Fibroblast of lung (primary cell): Measurements from ENCODE around the gene UBE2J2. TPM values are rescaled to one million over a fixed set of nuclear protein-coding genes. Genes with fewer than 3 reads are reported as not detected.

Experiments
- DNase-seq, 2 donors: peaks; one replicate each; pipeline versions ENCODE4 v3.0.0 to v3.0.0-alpha.2; 2010; ENCODE audit warnings: low read depth in 2 of 2
- H2AFZ ChIP-seq: 2 replicates; pipeline ENCODE4 v1.5.1; 2012; ENCODE audit warnings: low read length, control low read depth, inconsistent platforms
- H3K27ac ChIP-seq: 2 replicates; pipeline ENCODE4 v1.5.1; 2011; ENCODE audit warnings: low read length, control low read depth; ENCODE audit not compliant: insufficient read depth
- H3K27me3 ChIP-seq: 2 replicates; pipeline ENCODE4 v1.5.1; 2011; ENCODE audit warnings: mild to moderate bottlenecking, low read length; ENCODE audit not compliant: control insufficient read depth, insufficient read depth
- H3K36me3 ChIP-seq: 2 replicates; pipeline ENCODE4 v1.5.1; 2011; ENCODE audit warnings: low read length; ENCODE audit not compliant: control insufficient read depth, insufficient read depth
- H3K4me1 ChIP-seq: 2 replicates; pipeline ENCODE4 v1.5.1; 2011; ENCODE audit warnings: low read length; ENCODE audit not compliant: control insufficient read depth, insufficient read depth; ENCODE audit errors: extremely low read depth
- H3K4me2 ChIP-seq: 2 replicates; pipeline ENCODE4 v1.5.1; 2011; ENCODE audit warnings: low read length, control low read depth; ENCODE audit not compliant: insufficient read depth; ENCODE audit errors: extremely low read depth
- H3K4me3 ChIP-seq, 4 experiments: fragments of 200-600 bp in 1 of 4; sonication (generic) in 1 of 4; replicated peaks in 1 of 4; 2 replicates each; pipeline ENCODE4 v1.5.1; 2011 to 2016; ENCODE audit warnings: low read length in 4 of 4, low read depth in 3 of 4, mild to moderate bottlenecking in 3 of 4, control low read depth in 2 of 4, inconsistent platforms in 1 of 4, mixed read lengths in 1 of 4; ENCODE audit not compliant: insufficient read depth in 1 of 4; ENCODE audit errors: control extremely low read depth in 1 of 4
- H3K79me2 ChIP-seq: 2 replicates; pipeline ENCODE4 v1.5.1; 2012; ENCODE audit warnings: mild to moderate bottlenecking, low read length, inconsistent platforms; ENCODE audit not compliant: control insufficient read depth, insufficient read depth
- H3K9ac ChIP-seq: 2 replicates; pipeline ENCODE4 v1.5.1; 2011; ENCODE audit warnings: mild to moderate bottlenecking, low read length, control low read depth; ENCODE audit not compliant: insufficient read depth
- H3K9me3 ChIP-seq: 2 replicates; pipeline ENCODE4 v1.5.1; 2012; ENCODE audit warnings: low read depth, low read length; ENCODE audit not compliant: control insufficient read depth, insufficient read depth
- H4K20me1 ChIP-seq: 2 replicates; pipeline ENCODE4 v1.5.1; 2011; ENCODE audit warnings: low read length; ENCODE audit not compliant: control insufficient read depth, insufficient read depth; ENCODE audit errors: extremely low read depth
- CTCF ChIP-seq, 2 donors: IDR thresholded peaks in 1 of 2; conservative IDR thresholded peaks in 1 of 2; 1 replicate in 1 of 2; 2 replicates in 1 of 2; pipeline ENCODE4 v1.5.1; 2011 to 2012; ENCODE audit warnings: low read length in 2 of 2, control low read depth in 1 of 2, inconsistent platforms in 1 of 2, low read depth in 1 of 2, mild to moderate bottlenecking in 1 of 2
- EZH2 ChIP-seq: IDR thresholded peaks from 2 replicates; pipeline ENCODE4 v1.5.1; 2012; ENCODE audit warnings: low read length, control low read depth, mild to moderate bottlenecking; ENCODE audit errors: missing control alignments
- polyA plus RNA-seq, 2 donors: library from polyadenylated mRNA; depleted of rRNA in 1 of 2; stranded (reverse) in 1 of 2; unstranded in 1 of 2; fragments of >200 nt; gene quantifications; 2 replicates each; pipeline ENCODE4 v1.2.1, GENCODE V29; 2011 to 2012; ENCODE audit warnings: missing spikeins in 1 of 2
- total RNA-seq: library from RNA; depleted of rRNA; stranded (reverse); fragments of >200 nt; gene quantifications from 2 replicates; pipeline ENCODE4 v1.2.1, GENCODE V29; 2014

Gene UBE2J2
- total and polyA plus RNA-seq, 2 donors (not counting 1 experiment from before 2014, with no cell fraction given): 32.3 to 47.2 TPM

- H3K9me3 ChIP-seq: no peaks in the 10 kb centered on the region
- no peak overlapping the region for H2AFZ ChIP-seq
- TF ChIP-seq CTCF (conservative IDR thresholded peaks at IDR 0.05 in 1 of 2, IDR thresholded peaks at IDR 0.05 in 1 of 2; ENCODE audit: low read depth in 1 of 2, low read length in 2 of 2) (no peak), EZH2 (no peak)
- no peaks in the 10 kb centered on the region for H3K36me3 ChIP-seq
- no peaks in the 10 kb centered on the region for H3K79me2 ChIP-seq
- H3K4me2 ChIP-seq: no peak overlapping the region
- H4K20me1 ChIP-seq: no peaks in the 10 kb centered on the region
- H3K27ac ChIP-seq: no peak overlapping the region
- no peaks in the 10 kb centered on the region for H3K27me3 ChIP-seq
- DNase-seq: no peak
- no peak overlapping the region for H3K4me3 ChIP-seq
- no peak overlapping the region for H3K9ac ChIP-seq
- peaks cover 2% of the 10 kb centered on the region for H3K4me1 ChIP-seq
Measured at GRCh38 chr1:1280782-1281481, 7.3 kb upstream of the UBE2J2 start.

GRCh38 chr1:1279028-1279427, 5.4 kb upstream of the UBE2J2 start:
- Histone ChIP-seq H3K4me1 (peaks cover 7% of the 10 kb centered on the region), H3K4me3 (no peak overlapping the region), H3K9me3 (no peaks in the 10 kb centered on the region), H3K27ac (no peak overlapping the region), H3K9ac (no peak overlapping the region), H2AFZ (no peak overlapping the region), H3K4me2 (no peak overlapping the region), H3K79me2 (no peaks in the 10 kb centered on the region), H3K36me3 (no peaks in the 10 kb centered on the region), H3K27me3 (no peaks in the 10 kb centered on the region), H4K20me1 (no peaks in the 10 kb centered on the region)
- TF ChIP-seq EZH2 (no peak), CTCF (conservative IDR thresholded peaks at IDR 0.05 in 1 of 2, IDR thresholded peaks at IDR 0.05 in 1 of 2; ENCODE audit: low read depth in 1 of 2, low read length in 2 of 2) (no peak)
- no peak for DNase-seq

GRCh38 chr1:1278620-1279019, 5.0 kb upstream of the UBE2J2 start:
- Histone ChIP-seq H3K27me3 (no peaks in the 10 kb centered on the region), H3K4me3 (no peak overlapping the region), H3K4me1 (peaks cover 7% of the 10 kb centered on the region), H2AFZ (no peak overlapping the region), H3K9me3 (no peaks in the 10 kb centered on the region), H3K9ac (no peak overlapping the region), H3K79me2 (no peaks in the 10 kb centered on the region), H3K36me3 (no peaks in the 10 kb centered on the region), H4K20me1 (no peaks in the 10 kb centered on the region), H3K4me2 (no peak overlapping the region), H3K27ac (no peak overlapping the region)
- TF ChIP-seq CTCF (conservative IDR thresholded peaks at IDR 0.05 in 1 of 2, IDR thresholded peaks at IDR 0.05 in 1 of 2; ENCODE audit: low read depth in 1 of 2, low read length in 2 of 2) (no peak), EZH2 (no peak)
- no peak for DNase-seq
